Caco-2 (cell line): ENCODE results near the gene GFRA1. TPM values are rescaled to one million over a fixed set of nuclear protein-coding genes. Genes with fewer than 3 reads are reported as not detected.

ENCODE experiments used
- BruUV-seq: library from RNA; stranded (reverse); fragments of 400-500 nt; replicated peaks from 2 replicates; lab custom pipeline; 2021; lab: Mats Ljungman, UMichigan
- CTCF ChIA-PET: fragments of 300-600 bp; sonication (Branson Sonifier 250); formaldehyde crosslinking; loops from one replicate; lab custom pipeline; 2022; ENCODE audit warnings: antibody characterized with exemption; lab: Charles Lee
- POLR2A ChIA-PET: fragments of 300-600 bp; sonication (Branson Sonifier 250); formaldehyde crosslinking; loops from one replicate; lab custom pipeline; 2022; ENCODE audit warnings: antibody characterized with exemption; lab: Charles Lee
- DNase-seq, 2 experiments: peaks; one replicate each; pipeline versions ENCODE4 v3.0.0 to v3.0.0-alpha.2; 2020 to 2022
- H3K27me3 ChIP-seq: replicated peaks from 2 replicates; pipeline ENCODE4 v1.6.0; 2011; ENCODE audit warnings: low read length; ENCODE audit not compliant: control insufficient read depth, insufficient read depth
- H3K36me3 ChIP-seq: 2 replicates; pipeline ENCODE4 v1.5.1; 2011; ENCODE audit warnings: low read length; ENCODE audit not compliant: control insufficient read depth, insufficient read depth
- H3K4me1 ChIP-seq: fragments of 250-450 bp; sonication (Bioruptor Pico); 2 replicates; pipeline ENCODE4 v1.5.1; 2020; ENCODE audit warnings: mild to moderate bottlenecking
- H3K4me3 ChIP-seq: 2 replicates; pipeline ENCODE4 v1.5.1; 2011; ENCODE audit warnings: low read depth, mild to moderate bottlenecking, control low read depth, low read length
- H3K9me3 ChIP-seq: fragments of 250-450 bp; sonication (Bioruptor Pico); 2 replicates; pipeline ENCODE4 v1.5.1; 2020; ENCODE audit warnings: mild to moderate bottlenecking, moderate library complexity
- H3K27ac Mint-ChIP-seq: one replicate; pipeline ENCODE4 v1.8.0; 2022; ENCODE audit warnings: mixed read lengths; ENCODE audit not compliant: unreplicated experiment
- H3K27me3 Mint-ChIP-seq: one replicate; pipeline ENCODE4 v1.8.0; 2022; ENCODE audit warnings: mixed read lengths; ENCODE audit not compliant: insufficient read depth, unreplicated experiment
- H3K36me3 Mint-ChIP-seq: one replicate; pipeline ENCODE4 v1.8.0; 2022; ENCODE audit warnings: mild to moderate bottlenecking, mixed read lengths; ENCODE audit not compliant: insufficient read depth, unreplicated experiment
- H3K4me1 Mint-ChIP-seq: one replicate; pipeline ENCODE4 v1.8.0; 2022; ENCODE audit warnings: low read depth, mixed read lengths; ENCODE audit not compliant: unreplicated experiment
- H3K4me3 Mint-ChIP-seq: one replicate; pipeline ENCODE4 v1.8.0; 2022; ENCODE audit warnings: mild to moderate bottlenecking, moderate library complexity, mixed read lengths; ENCODE audit not compliant: unreplicated experiment
- H3K9me3 Mint-ChIP-seq: one replicate; pipeline ENCODE4 v1.8.0; 2022; ENCODE audit warnings: mixed read lengths; ENCODE audit not compliant: unreplicated experiment
- CTCF ChIP-seq, 2 experiments: fragments of 200-600 bp in 1 of 2; IDR thresholded peaks; 1 replicate in 1 of 2; 2 replicates in 1 of 2; pipeline versions ENCODE4 v1.5.1 to v1.8.0; 2011 to 2022; ENCODE audit warnings: antibody characterized with exemption in 1 of 2, control low read depth in 1 of 2, inconsistent platforms in 1 of 2, low read depth in 1 of 2, low read length in 1 of 2, mild to moderate bottlenecking in 1 of 2, moderate library complexity in 1 of 2; ENCODE audit not compliant: insufficient read depth in 1 of 2, severe bottlenecking in 1 of 2, unreplicated experiment in 1 of 2
- intact Hi-C: fragments of 100-400 bp; cut with micrococcal nuclease; formaldehyde crosslinking; loops from one replicate; pipeline ENCODE4 v1.10.0; 2022; ENCODE audit not compliant: unreplicated experiment
- total RNA-seq: library from RNA; stranded (reverse); gene quantifications from 2 replicates; pipeline ENCODE4 v1.2.3, GENCODE V29; 2022

The GFRA1 gene
- total RNA-seq, 1 experiment from 2014 or later: not detected

GRCh38 chr10:116311706-116312490 is 38.9 kb upstream of the GFRA1 start:
- no peak for DNase-seq
- POLR2A ChIA-PET: interaction anchor here (0.6 kb wide), 1 partner anchor 18 kb away, joined by 3 read pairs; no protein-coding TSS in a partner anchor
- no peaks in the 10 kb centered on the region for H3K36me3 ChIP-seq
- no peak overlapping the region for H3K27ac Mint-ChIP-seq
- BruUV-seq: no TSS peak
- CTCF ChIA-PET: no interaction called here
- no peak for TF ChIP-seq CTCF (IDR thresholded peaks at IDR 0.05; ENCODE audit: insufficient read depth in 1 of 2, low read depth in 1 of 2, low read length in 1 of 2, severe bottlenecking in 1 of 2, unreplicated experiment in 1 of 2)
- intact Hi-C loops: no loop called here
- no peaks in the 10 kb centered on the region for H3K27me3 ChIP-seq
- H3K9me3 ChIP-seq: no peaks in the 10 kb centered on the region
- H3K4me3 Mint-ChIP-seq: no peak overlapping the region
- H3K27me3 Mint-ChIP-seq: peaks cover 7% of the 10 kb centered on the region
- no peaks in the 10 kb centered on the region for H3K36me3 Mint-ChIP-seq
- H3K4me3 ChIP-seq: no peak overlapping the region
- no peaks in the 10 kb centered on the region for H3K4me1 Mint-ChIP-seq
- H3K4me1 ChIP-seq: no peaks in the 10 kb centered on the region
- H3K9me3 Mint-ChIP-seq: no peaks in the 10 kb centered on the region

GRCh38 chr10:116311016-116311415 is 38.0 kb upstream of the GFRA1 start:
- no peaks in the 10 kb centered on the region for H3K4me1 Mint-ChIP-seq
- POLR2A ChIA-PET: no interaction called here
- TF ChIP-seq CTCF (IDR thresholded peaks at IDR 0.05; ENCODE audit: insufficient read depth in 1 of 2, low read depth in 1 of 2, low read length in 1 of 2, severe bottlenecking in 1 of 2, unreplicated experiment in 1 of 2): no peak
- no peak overlapping the region for H3K4me3 ChIP-seq
- H3K9me3 ChIP-seq: no peaks in the 10 kb centered on the region
- H3K36me3 Mint-ChIP-seq: no peaks in the 10 kb centered on the region
- intact Hi-C loops: no loop called here
- H3K4me3 Mint-ChIP-seq: no peak overlapping the region
- no peaks in the 10 kb centered on the region for H3K36me3 ChIP-seq
- no peaks in the 10 kb centered on the region for H3K4me1 ChIP-seq
- H3K27me3 Mint-ChIP-seq: peaks cover 7% of the 10 kb centered on the region
- BruUV-seq: no TSS peak
- CTCF ChIA-PET: no interaction called here
- no peak overlapping the region for H3K27ac Mint-ChIP-seq
- no peaks in the 10 kb centered on the region for H3K27me3 ChIP-seq
- H3K9me3 Mint-ChIP-seq: no peaks in the 10 kb centered on the region
- DNase-seq: no peak

GRCh38 chr10:116307455-116307854 is 34.4 kb upstream of the GFRA1 start:
- Histone ChIP-seq H3K4me1 (no peaks in the 10 kb centered on the region), H3K36me3 (no peaks in the 10 kb centered on the region), H3K9me3 (no peaks in the 10 kb centered on the region), H3K4me3 (no peak overlapping the region), H3K27me3 (no peaks in the 10 kb centered on the region)
- no peaks in the 10 kb centered on the region for H3K9me3 Mint-ChIP-seq
- CTCF ChIA-PET: no interaction called here
- no peaks in the 10 kb centered on the region for H3K4me1 Mint-ChIP-seq
- no peaks in the 10 kb centered on the region for H3K36me3 Mint-ChIP-seq
- peaks cover 4% of the 10 kb centered on the region for H3K27me3 Mint-ChIP-seq
- no peak overlapping the region for H3K4me3 Mint-ChIP-seq
- no peak overlapping the region for H3K27ac Mint-ChIP-seq
- BruUV-seq: no TSS peak
- DNase-seq: no peak
- TF ChIP-seq CTCF (IDR thresholded peaks at IDR 0.05; ENCODE audit: insufficient read depth in 1 of 2, low read depth in 1 of 2, low read length in 1 of 2, severe bottlenecking in 1 of 2, unreplicated experiment in 1 of 2): no peak
- POLR2A ChIA-PET: no interaction called here
- intact Hi-C loops: no loop called here
